GM19025 (cell line): ENCODE data around the gene RSPO4.
"Not testable (repeated sequence)": the region's sequence is repeated elsewhere in the genome, so short reads cannot be mapped to it uniquely, and the experiment has no call there.

Experiments
- ATAC-seq: cut with Tn5 transposase; IDR thresholded peaks from one replicate; pipeline ENCODE4 v1.9.1; 2021; ENCODE audit warnings: mild to moderate bottlenecking, low read depth, moderate library complexity; ENCODE audit not compliant: unreplicated experiment

The RSPO4 gene

GRCh38 chr20:1005452-1006027, 3.4 kb upstream of the RSPO4 start:
- no peak for ATAC-seq

DNA sequence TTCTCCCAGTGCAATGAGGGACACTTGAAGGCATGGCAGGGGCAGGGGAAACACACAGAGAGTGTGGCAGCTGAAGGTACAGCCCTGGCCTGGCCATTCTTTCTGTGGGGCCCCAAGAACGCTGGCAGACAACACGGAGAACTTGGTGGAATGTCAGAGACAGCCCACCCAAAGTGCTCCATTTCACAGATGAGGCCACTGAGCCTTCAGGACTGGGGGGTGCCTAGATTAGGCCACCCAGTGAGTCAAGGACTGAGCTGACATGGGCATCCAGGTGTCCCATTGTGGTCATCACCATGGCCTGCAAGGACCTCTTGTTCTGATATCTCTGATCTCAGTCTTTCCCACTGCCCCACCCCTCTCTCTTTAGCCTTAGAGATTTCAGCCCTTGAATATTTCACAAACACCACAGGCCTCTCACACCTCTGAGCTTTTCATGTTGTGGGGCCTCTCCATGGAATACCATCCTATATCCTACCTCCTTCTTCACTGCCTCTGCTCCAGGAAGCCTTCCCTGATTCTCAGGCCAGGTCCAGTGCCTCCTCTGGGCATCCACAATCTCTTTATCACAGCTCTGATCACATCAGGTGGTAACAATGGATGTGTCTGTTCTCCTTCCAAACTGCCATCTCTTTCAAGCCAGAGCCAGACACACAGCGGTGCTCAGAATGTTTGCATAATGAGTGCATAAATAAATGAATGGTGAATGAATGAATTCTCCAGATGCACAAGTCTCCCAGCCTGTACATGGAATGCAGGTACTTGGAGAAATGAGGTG, 2.0 kb upstream of the RSPO4 start:
- no peak for ATAC-seq

- no peak for ATAC-seq
These were observed 811 bp upstream of the RSPO4 start for GRCh38 chr20:1002682-1003561.

GRCh38 chr20:1001116-1001515, 995 bp downstream of the RSPO4 start:
- ATAC-seq = no peak

DNA sequence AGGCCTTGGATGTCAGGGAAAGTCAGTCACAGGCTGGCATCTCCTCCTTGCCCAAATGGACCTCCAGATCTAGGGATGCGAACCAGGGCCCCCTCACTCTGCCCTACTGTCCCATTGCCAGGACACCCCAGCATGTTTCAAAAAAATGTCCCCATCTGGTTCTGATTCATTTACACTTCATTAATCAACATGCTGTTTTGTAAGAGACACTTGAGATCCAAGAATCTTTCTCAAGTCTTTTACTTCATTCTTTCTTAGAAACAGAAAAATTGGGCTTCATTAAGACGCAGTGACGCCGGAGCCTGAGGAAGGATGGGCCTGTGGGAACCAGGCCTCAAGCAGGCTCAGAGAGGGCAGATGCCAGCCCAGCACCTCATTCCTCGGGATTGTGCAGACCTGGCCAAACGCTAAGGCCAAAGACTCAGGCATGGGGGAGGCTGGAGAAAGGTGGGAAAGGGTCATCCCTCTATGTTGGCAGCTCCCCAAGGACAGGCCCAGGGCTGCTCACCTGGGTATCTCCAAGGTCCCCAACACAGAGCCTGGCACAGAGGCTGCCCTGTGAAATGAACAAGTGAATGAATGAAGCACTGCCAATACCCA, 3.8 kb downstream of the RSPO4 start:
- ATAC-seq = no peak

GRCh38 chr20:997486-997885, 4.6 kb downstream of the RSPO4 start:
- no peak for ATAC-seq

- ATAC-seq = no peak
These were observed 5.1 kb downstream of the RSPO4 start for GRCh38 chr20:997016-997415.

GRCh38 chr20:995170-995569, 6.9 kb downstream of the RSPO4 start:
- ATAC-seq = no peak

DNA sequence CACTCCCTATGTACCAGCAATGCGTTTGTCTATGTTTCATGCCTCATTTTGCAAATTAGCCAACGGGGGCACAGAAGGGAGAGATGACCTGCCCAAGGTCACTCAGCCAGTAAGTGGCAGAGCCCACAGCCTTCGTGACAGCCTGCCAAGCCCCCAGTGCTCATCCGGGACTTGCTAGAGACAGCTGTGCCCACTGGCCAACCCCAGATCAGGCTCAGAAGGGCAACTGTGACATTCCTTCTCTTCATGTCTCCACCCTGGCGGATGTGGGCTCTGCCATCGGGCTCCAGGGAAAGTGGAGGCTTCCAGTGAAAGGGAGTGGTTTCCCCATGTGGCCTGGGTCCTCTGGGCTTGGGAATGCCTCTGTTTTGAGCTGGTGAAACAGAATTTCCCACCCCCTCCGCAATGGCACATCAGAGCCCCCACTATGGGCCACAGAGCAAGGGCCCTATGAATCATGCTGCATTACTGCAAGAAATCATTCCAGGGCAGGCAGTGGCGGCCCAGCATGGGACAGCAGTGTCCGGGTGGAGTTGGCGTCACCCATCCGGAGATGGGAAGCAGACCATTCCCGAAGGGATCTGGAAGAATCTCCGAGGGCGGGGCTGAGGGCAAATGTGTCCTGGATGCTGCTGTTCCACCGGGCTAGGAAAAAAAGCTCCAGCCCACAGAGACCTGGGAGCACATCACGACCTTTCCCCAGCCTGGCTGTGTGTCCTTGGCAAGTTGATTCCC, 9.1 kb downstream of the RSPO4 start:
- no peak for ATAC-seq

DNA sequence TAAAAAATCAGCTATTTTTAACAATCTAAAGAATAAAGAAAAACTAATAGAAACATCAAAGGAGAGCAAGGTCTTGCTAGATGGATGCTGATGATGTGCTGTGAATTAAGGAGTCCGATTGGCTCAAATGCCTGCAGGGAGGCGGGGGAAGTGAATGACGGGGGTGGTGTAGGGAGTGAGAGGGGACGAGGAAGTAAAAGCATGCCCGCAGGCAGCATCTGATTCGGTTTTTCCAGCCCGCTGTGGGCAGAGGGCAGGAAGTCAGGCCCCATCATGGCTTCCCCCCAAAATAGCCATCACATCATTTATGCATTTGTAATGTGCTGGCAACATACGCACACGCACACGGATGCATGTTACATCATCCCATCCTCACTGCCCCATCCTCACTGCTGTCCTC, 10.3 kb downstream of the RSPO4 start:
- no peak for ATAC-seq

- ATAC-seq = no peak
These were observed 11.7 kb downstream of the RSPO4 start for GRCh38 chr20:990293-990959.

DNA sequence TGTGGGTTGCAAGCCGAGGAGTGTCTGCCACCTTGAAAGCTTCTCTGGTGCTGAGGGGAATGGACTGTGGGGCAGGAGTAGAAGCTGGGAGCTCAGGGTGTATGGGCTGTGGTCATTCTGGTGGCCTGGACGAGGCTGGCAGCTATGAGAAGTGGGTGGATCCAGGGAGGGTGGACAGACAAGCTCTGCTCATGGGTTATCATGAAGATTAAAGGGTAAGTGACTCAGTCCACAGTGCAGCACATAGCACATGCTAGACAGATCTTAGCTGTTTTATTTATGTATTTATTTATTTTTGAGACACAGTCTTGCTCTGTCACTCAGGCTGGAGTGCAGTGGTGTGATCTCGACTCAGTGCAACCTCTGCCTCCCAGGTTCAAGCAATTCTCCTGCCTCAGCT, 13.8 kb downstream of the RSPO4 start:
- ATAC-seq = no peak

DNA sequence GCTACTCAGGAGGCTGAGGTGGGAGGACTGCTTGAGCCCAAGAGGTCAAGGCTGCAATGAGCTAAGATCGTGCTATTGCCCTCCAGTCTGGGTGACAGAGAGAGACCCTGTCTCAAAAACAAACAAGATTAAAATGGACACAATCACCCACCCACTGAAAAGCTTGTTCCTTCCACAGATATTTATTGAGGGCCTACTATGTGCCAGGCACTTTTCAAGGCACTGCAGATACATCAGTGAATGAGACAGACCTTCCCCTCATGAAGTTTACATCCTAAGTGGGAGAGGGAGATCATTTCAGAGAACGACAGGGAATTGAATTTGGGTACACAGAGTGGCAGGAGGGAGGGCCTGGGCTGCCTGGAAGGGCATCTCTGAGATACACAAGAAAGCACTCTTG, 14.4 kb downstream of the RSPO4 start:
- no peak for ATAC-seq

DNA sequence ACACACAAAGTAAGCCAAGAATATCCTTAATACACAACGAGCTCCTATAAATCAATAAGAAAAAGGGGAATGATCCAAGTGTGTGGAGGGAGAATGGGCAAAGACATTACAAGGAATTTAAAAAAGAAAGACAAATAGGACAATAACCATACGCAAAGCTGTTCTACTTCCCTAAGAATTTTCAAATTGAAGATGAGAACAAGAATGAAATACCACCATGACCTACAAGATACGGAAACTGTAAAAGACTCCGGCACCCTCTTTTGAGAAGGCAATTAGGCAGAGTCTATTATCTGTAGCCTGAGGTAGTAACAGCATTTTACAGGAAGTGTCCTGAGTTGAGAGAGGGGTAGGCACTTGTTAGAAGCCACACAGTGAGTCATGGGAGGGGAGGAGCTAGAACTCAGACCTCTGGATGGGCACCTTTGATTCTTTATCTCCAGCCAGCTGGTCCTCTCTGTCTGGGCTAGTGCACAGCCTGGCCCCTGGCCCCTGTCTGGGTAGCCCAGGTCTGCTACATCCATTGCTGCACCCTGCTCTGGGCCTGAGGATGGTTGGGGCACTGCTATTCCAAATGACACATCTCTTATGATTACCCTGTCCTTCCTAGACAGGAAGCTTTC, 15.3 kb downstream of the RSPO4 start:
- ATAC-seq = no peak

- not testable (repeated sequence) for ATAC-seq
These were observed 17.1 kb downstream of the RSPO4 start for GRCh38 chr20:984994-985393.

- ATAC-seq = no peak
These were observed 19.4 kb downstream of the RSPO4 start for GRCh38 chr20:982754-983153.

- ATAC-seq = no peak
These were observed 25.1 kb downstream of the RSPO4 start for GRCh38 chr20:977021-977420.

DNA sequence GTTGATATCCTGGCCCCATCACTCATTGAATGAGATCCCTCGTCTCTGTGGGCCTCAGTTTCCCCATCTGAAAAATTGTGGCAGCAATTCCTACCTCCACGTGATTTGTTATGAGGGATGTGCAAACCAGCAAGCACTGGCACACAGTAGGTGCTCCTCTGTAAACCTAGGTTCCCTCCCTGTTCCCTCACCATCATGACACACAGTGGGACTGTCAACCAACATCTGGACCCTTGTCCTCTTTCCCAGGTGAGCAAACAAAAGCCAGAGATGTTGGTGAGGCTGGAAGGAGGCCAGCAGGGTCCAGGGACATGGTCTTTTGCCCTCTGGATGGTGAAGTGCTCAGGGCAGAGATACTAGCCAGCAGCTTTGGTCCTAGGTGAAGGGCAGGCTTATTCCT, 26.1 kb downstream of the RSPO4 start:
- no peak for ATAC-seq

DNA sequence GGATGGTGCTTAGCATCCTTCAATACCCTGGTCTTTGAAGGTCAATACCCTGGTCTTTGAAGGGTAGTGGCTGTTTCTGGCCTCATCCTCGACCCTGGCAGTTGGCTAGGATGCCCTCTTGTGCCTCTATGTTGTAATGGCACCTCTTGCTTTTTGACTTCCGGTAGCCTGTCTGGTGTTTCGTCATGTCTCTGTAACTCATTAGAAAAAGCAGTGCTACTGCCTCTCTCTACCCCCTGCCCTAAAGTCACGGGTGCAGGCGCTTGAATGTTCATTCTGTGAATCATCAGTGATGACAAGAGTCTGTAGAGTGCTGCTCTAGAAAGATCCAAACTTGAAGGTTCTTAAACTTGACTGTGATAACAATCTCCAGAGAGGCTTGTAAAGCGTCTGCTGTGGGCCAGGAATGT, 28.3 kb downstream of the RSPO4 start:
- no peak for ATAC-seq
